Endothelial cell (in vitro differentiated cells): ENCODE measurements around the gene EPN1. TPM values are rescaled to one million over a fixed set of nuclear protein-coding genes. Genes with fewer than 3 reads are reported as not detected.

Source experiments
- DNase-seq: peaks from one replicate; pipeline ENCODE4 v3.0.0; 2021; ENCODE audit warnings: low spot score
- H3K27ac Mint-ChIP-seq: one replicate; pipeline ENCODE4 v1.8.0; 2021; ENCODE audit warnings: mixed read lengths, inconsistent platforms; ENCODE audit not compliant: unreplicated experiment
- H3K27me3 Mint-ChIP-seq: one replicate; pipeline ENCODE4 v1.8.0; 2021; ENCODE audit warnings: mild to moderate bottlenecking, moderate library complexity, mixed read lengths, inconsistent platforms; ENCODE audit not compliant: unreplicated experiment
- H3K36me3 Mint-ChIP-seq: one replicate; pipeline ENCODE4 v1.8.0; 2021; ENCODE audit warnings: mild to moderate bottlenecking, low read depth, mixed read lengths, inconsistent platforms; ENCODE audit not compliant: unreplicated experiment
- H3K4me1 Mint-ChIP-seq: one replicate; pipeline ENCODE4 v1.8.0; 2021; ENCODE audit warnings: mild to moderate bottlenecking, mixed read lengths, inconsistent platforms; ENCODE audit not compliant: unreplicated experiment
- H3K4me3 Mint-ChIP-seq: one replicate; pipeline ENCODE4 v1.8.0; 2021; ENCODE audit warnings: mild to moderate bottlenecking, mixed read lengths, inconsistent platforms; ENCODE audit not compliant: unreplicated experiment
- H3K9me3 Mint-ChIP-seq: one replicate; pipeline ENCODE4 v1.8.0; 2021; ENCODE audit warnings: mixed read lengths, inconsistent platforms; ENCODE audit not compliant: unreplicated experiment
- CTCF ChIP-seq: fragments of 200-600 bp; sonication (generic); IDR thresholded peaks from one replicate; pipeline ENCODE4 v1.5.0; 2021; ENCODE audit warnings: antibody characterized with exemption; ENCODE audit not compliant: unreplicated experiment
- total RNA-seq: library from RNA; stranded (reverse); fragmentation: NEBNext Ultra II Directional; extraction: Animal tissue kit (Norgen Biotek cat#: 25700); gene quantifications from one replicate; pipeline ENCODE4 v1.2.1, GENCODE V29; 2021; ENCODE audit not compliant: unreplicated experiment

Gene EPN1
- total RNA-seq, 1 donor from 2014 or later, result 250 TPM

GRCh38 chr19:55688422-55689218, 13.6 kb downstream of the EPN1 start:
- H3K36me3 Mint-ChIP-seq, result peaks cover 34% of the 10 kb centered on the region
- no peaks in the 10 kb centered on the region for H3K9me3 Mint-ChIP-seq
- H3K27ac Mint-ChIP-seq, result no peak overlapping the region
- TF ChIP-seq CTCF, result no peak
- DNase-seq, result no peak
- peaks cover 6% of the 10 kb centered on the region for H3K27me3 Mint-ChIP-seq
- no peak overlapping the region for H3K4me3 Mint-ChIP-seq
- peaks cover 2% of the 10 kb centered on the region for H3K4me1 Mint-ChIP-seq

DNA sequence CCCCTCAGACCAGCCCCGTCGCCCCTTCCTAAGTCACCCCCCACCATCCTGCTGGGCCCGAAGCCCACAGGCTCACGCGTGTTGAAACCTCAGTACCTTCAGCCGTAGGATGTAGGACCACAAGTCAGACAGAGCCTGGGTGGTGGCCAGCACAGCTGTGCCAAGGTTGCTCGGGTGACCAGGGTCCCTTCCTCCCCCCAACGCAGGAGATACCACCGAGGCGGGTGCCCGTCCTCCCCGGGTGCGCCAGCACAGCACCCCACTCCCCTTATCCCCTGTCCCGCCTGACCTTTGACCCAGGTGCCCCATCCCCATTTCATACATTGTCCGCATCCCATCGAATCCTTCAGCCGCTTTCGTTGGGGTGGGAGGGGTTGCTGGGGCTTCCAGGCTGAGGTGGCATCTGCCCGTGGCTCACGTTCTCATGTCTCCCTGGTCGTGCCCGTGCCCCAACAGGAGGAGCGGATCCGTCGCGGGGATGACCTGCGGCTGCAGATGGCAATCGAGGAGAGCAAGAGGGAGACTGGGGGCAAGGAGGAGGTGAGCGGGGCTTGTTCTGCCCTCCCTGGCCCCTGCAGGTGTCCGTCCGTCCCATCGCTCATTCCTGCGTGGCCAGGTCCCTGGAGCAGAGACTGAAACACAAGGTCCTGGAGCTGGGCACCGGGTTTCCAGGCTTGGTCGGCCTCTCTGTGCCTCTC, 14.5 kb downstream of the EPN1 start:
- DNase-seq, result no peak

DNA sequence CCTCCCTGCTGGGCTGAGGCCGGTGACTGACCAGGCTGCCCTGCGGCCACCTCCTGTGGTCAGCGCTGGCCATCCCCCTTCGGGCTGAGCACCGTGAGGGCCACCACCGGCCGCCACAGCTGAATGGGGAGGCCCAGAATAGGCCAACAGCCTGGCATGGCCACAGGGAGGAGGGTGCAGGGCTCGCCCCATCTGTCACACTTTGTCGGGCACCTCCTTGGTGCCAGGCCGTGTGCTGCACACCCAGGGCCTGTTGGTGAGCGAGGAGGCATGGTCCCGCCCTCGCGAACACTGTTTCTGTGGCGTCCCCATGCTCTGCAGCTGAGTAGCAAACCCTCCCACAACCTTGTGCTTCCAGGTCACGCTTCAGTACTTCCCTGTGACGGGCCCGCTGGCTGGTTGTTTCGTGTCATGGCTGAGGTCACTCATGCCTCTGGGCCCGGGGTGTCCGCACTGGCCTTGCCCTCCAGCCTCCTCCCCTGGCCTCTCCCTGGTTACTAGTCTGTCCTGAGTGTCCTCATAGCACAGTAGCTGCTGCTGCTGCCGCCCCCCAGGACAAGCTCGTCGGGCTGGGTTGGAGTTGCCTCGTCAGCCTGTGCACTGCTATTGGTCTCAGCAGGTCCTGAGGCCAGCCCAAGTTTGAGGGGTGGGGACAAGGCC, 15.2 kb downstream of the EPN1 start:
- no peak for TF ChIP-seq CTCF
- peaks cover 6% of the 10 kb centered on the region for H3K27me3 Mint-ChIP-seq
- no peaks in the 10 kb centered on the region for H3K9me3 Mint-ChIP-seq
- no peaks in the 10 kb centered on the region for H3K4me1 Mint-ChIP-seq
- H3K4me3 Mint-ChIP-seq, result no peak overlapping the region
- DNase-seq, result no peak
- H3K27ac Mint-ChIP-seq, result no peak overlapping the region
- H3K36me3 Mint-ChIP-seq, result peaks cover 30% of the 10 kb centered on the region

More for the DNA sequence above, 14.5 kb downstream of the EPN1 start:
- Mint-ChIP-seq H3K27me3 (peaks cover 4% of the 10 kb centered on the region), H3K9me3 (no peaks in the 10 kb centered on the region), H3K36me3 (peaks cover 34% of the 10 kb centered on the region), H3K27ac (no peak overlapping the region), H3K4me3 (no peak overlapping the region), H3K4me1 (peaks cover 2% of the 10 kb centered on the region)
- no peak for TF ChIP-seq CTCF

DNA sequence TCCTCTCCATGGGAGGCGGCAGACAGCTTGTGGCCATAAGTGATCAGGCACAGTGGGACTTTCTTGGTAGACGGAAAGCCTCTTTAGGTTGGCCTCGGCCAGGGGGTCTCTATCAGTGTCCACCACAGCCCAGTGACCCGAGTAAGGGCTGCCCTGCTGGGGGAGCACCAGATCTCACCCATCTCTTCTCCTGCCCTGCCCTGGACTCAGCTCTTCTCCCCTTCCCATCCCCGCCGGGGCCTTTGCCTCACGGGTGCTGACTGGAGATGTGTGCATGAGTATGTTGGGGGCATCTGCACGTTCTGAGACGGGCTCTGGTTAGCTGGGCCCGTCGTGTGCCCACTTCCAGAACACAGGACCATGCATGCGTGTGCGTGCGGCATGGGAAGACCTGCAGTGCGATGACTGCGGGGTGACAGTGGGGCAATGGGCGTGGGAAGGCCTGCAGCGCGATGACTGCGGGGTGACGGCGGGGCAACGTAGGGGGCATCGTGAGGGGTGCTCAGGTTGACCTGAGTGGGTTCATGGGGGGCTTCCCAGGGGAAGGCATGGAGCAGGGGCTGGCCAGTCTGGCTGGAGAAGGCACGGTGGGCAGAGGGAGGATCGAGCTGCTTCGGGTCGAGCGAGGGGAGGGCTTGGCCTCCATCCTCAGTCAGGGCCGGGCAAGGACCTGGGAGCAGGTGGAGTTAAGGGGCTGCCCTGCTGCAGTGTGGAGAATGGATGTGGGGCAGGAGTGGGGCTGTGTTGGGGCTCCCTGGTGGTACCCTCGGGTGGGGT, 15.9 kb downstream of the EPN1 start:
- no peaks in the 10 kb centered on the region for H3K4me1 Mint-ChIP-seq
- no peak overlapping the region for H3K27ac Mint-ChIP-seq
- no peak for TF ChIP-seq CTCF
- H3K9me3 Mint-ChIP-seq, result no peaks in the 10 kb centered on the region
- H3K4me3 Mint-ChIP-seq, result peak overlapping the region; percentile 47
- DNase-seq, result no peak
- peaks cover 32% of the 10 kb centered on the region for H3K36me3 Mint-ChIP-seq
- H3K27me3 Mint-ChIP-seq, result peaks cover 6% of the 10 kb centered on the region
